ENCODE data around the gene ZYX.

ZYX gene

GRCh38 chr7:143396182-143396581 is 15.0 kb downstream of the ZYX start:
- H3K4me3 ChIP-seq (ENCODE audit: low read length), result no peak overlapping the region
- DNase-seq (ENCODE audit: low read depth), result no peak
- no peak for TF ChIP-seq CTCF (conservative IDR thresholded peaks at IDR 0.05; ENCODE audit: low read length)

- no peak for DNase-seq (ENCODE audit: low read depth)
- TF ChIP-seq CTCF (conservative IDR thresholded peaks at IDR 0.05; ENCODE audit: low read length), result no peak
- no peak overlapping the region for H3K4me3 ChIP-seq (ENCODE audit: low read length)
Measured at GRCh38 chr7:143396625-143397556, 15.7 kb downstream of the ZYX start.

GRCh38 chr7:143397710-143398530 is 16.8 kb downstream of the ZYX start:
- TF ChIP-seq CTCF (conservative IDR thresholded peaks at IDR 0.05; ENCODE audit: low read length), result no peak
- no peak overlapping the region for H3K4me3 ChIP-seq (ENCODE audit: low read length)
- no peak for DNase-seq (ENCODE audit: low read depth)

- no peak overlapping the region for H3K4me3 ChIP-seq (ENCODE audit: low read length)
- no peak for DNase-seq (ENCODE audit: low read depth)
- TF ChIP-seq CTCF (conservative IDR thresholded peaks at IDR 0.05; ENCODE audit: low read length), result no peak
Measured at GRCh38 chr7:143398616-143399015, 17.5 kb downstream of the ZYX start.

GRCh38 chr7:143399151-143399550 is 18.0 kb downstream of the ZYX start:
- no peak for TF ChIP-seq CTCF (conservative IDR thresholded peaks at IDR 0.05; ENCODE audit: low read length)
- DNase-seq (ENCODE audit: low read depth), result no peak
- no peak overlapping the region for H3K4me3 ChIP-seq (ENCODE audit: low read length)

GRCh38 chr7:143399642-143400041 is 18.5 kb downstream of the ZYX start:
- no peak overlapping the region for H3K4me3 ChIP-seq (ENCODE audit: low read length)
- DNase-seq (ENCODE audit: low read depth), result no peak
- TF ChIP-seq CTCF (conservative IDR thresholded peaks at IDR 0.05; ENCODE audit: low read length), result no peak
